Fibroblast of skin of left biceps (primary cell): ENCODE measurements around the gene INMT.

Experiments used
- DNase-seq, 2 experiments: peaks; one replicate each; pipeline ENCODE4 v3.0.0-alpha.2; 2013; ENCODE audit warnings: low read depth in 2 of 2

Gene INMT

DNA sequence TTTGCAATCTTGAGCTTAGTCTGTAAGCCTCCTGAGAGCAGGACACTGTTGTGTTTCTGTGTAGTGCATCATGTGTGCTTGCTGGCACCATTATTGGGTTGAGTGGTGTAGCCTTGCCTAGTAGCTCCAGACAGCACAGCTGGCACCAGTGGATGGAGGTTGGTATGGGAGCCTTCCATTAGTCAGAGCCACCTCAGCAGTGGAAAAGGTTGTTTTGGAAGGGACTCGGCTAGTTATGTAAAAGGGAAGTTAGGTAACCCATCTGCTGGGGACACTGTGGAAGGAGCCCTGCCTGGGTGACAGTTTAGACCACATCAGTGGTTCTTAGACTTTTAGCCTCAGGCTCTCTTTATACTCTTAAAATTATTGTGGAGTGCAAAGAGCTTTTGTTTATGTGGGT, 35.6 kb downstream of the INMT start:
- DNase-seq: no peak

DNA sequence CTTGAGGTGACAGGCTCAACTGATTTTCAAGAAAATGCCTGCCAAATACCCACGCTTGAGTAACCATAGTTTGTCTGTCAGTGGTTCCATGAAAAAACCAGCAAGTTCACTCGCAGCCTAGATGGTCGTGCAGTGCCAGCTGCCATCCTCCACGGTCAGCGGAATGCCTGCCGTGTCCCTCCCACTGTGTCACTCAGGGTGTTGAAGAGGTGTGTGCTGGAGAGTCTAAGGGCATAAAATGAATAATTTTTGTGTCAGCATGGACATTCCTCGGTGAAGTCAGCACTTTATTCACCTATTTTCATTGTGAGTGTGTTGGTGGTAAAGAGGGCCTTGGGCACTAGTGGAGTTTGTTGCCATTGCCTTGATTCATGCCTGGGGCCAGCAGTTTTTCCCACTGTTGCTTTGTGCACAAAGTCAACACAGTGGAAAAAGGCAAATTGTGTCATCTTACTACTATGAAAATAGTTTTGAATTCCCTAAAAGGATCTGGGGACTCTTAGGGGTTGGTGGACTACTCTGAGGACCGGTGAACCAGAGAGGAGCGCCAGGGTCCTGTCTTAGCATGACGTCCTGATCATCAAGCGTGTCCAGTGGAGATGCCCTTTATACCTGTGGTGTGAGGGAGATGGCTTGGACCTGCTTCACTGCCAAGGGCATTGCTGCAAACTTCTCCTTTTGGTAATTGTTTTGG, 36.9 kb downstream of the INMT start:
- DNase-seq: no peak

GRCh38 chr7:30789334-30789711, 37.4 kb downstream of the INMT start:
- no peak for DNase-seq

- DNase-seq: no peak
Measured at GRCh38 chr7:30790356-30790755, 38.4 kb downstream of the INMT start.

DNA sequence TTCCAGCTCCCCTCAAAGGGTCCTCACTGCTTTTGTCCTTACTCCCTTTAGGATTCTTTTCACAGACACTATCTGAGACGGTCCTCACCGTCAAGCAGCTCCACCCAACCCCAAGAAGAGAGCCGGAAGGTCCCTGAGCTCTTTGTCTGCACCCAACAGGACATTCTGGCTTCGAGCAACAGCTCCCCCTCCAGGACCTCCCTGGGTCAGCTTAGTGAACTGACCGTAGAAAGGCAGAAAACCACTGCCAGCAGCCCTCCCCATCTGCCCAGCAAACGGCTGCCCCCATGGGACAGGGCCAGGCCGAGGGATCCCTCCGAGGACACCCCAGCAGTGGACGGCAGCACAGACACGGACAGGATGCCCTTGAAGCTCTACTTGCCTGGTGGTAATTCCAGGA, 39.2 kb downstream of the INMT start:
- DNase-seq: no peak

GRCh38 chr7:30795161-30795948, 43.4 kb downstream of the INMT start:
- DNase-seq: no peak

DNA sequence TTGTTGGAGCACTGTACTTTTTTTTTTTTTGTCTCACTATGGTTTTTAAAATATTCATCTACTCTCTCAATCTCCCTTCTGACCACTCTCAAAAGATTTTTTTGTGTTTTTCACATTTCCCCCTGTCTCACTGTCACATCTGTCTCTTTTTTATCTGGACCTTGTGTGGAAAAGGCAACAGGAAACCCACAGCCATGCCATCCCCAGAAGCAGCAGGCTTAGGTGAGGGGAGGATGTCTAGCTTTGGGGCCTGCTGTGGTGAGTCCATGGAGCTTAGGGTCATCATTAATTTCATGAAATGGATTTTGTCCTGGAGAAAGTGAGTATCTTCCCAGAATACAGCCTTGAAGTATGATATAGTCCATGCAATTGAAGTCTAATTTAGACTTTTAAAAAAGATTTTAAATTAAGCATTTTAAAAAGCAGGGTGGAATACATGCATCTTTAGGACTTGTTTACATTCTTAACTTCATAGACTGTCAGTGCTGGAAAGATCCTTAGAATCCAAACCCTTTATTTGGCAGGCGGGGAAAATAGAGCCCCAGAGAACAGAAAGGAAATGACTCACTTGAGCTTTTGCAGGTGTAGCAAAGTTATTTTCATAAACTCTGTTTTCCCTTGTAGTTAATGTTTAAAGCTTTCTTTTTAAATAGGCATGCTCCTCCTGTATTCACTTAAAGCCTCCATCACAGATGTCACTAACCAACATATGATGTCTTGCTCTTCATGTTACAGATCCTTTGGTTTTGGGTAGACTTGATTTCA, 44.4 kb downstream of the INMT start:
- DNase-seq: no peak

GRCh38 chr7:30797176-30798040, 45.5 kb downstream of the INMT start:
- DNase-seq: no peak

DNA sequence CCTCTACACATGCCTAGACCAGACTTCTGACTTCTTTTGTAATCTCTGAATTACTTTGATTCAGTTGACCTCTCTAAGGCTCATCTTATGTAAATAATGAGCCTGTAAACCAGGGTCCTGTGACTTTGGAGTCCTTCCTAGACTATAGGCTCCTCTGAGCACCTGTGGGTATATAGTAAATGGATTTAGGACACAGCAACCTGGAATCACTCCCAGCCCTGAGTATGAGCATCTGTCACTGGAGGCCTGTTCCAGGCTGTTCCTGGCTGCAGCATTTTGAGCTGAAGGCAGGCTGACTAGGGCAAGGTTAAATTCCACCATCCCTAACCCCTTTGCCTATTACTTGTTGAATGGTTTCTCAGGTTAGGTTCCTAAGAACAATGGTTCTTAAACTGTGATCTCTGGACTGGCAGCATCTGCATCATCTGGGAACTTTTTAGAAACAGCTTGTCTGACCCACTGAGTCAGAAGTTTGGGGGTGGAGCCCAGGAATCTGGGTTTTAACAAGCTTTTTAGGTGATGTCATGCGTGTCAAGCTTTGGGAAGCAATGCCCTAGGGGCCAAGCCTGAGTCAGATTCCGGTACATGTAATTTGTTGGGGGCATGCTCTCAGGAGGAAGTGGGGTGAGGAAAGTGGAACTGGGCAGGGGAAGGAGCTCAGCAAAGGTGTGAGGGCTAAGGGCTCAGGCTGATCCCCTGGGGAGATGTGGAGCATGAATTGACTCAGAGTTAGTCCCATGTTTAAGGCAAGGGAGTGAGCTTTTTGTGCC, 47.5 kb downstream of the INMT start:
- DNase-seq: peak; percentile 69 to 75

- no peak for DNase-seq
Measured at GRCh38 chr7:30799976-30800661, 48.2 kb downstream of the INMT start.

GRCh38 chr7:30800785-30801252, 48.9 kb downstream of the INMT start:
- DNase-seq: peak in 1 of 2 experiments; percentile 48

GRCh38 chr7:30802812-30803211, 50.9 kb downstream of the INMT start:
- DNase-seq: no peak

DNA sequence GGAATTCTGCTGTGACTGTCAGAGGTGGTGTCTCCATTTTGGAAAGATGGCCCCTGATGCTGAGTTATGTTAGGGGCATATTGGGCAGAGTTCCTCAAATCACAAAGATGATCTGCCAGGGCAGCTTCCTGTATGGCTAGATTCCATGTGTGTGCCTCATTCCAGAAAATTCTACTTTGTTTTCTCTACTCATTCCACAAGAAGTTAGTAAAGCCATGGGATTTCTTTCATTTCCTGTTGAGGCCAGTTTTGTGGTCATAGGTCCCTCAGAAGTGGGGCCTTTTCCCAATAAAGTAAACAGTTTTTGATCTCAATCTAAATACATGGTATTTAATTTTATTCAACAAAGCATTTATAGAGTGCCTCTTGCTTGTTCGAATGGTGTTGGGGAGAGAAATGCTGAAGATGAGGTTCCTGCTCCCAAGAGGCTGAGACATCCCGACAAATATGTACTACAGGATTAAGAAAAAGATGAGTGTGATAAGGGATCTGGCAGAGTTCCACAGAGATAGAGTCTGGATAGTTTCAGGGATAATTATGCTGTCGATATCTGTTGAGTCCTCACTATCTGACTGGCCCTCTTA, 52.2 kb downstream of the INMT start:
- DNase-seq: peak; percentile 76

DNA sequence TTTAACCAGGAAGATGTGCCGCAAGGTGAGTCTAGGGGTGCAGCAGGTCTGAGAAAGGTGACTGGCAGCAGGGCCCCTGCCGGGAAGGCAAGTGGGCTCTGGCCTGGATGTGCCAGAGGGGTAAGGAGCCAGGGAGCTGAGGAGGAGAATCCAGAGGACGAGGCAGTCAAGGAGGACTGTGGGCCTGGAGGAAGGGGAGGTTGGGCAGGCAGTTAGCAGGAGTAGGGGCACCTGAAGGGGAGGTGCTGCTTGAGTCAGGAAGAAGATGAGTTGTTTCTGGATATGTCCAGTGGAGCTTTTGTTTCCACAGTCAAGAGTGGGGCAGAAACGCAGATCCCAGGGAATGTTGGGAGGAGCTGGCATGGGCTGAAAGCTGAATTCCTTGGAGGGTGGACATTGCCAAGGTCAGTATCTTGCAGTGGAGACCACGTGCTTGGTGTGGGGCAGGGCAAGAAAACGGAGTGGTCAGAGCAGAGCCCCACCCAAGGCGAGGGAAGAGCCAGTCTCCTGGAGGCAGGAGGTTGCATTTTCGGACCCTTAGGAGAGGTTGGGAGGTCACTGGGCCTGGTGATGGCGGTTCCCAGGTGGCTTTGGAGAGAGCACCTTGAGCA, 53.3 kb downstream of the INMT start:
- no peak for DNase-seq

DNA sequence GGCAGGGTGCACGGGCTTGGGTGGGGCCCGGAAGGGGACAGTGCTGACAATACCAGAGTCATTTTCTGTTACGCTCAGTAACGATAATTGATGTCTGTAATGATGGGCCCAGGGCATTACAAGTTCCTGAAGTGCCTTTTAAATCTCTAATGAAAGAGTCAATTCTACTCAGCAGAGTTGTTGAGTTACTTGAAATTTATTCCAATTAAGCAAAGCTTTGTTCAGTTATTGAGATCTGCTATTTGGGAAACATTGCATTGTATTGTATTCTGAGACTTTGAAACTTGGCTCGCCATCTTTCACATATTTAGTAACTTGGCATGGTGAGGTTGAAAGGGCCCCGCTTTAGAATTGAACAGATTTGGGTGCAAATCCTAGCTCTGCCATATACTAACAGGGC, 54.0 kb downstream of the INMT start:
- DNase-seq: no peak
